ENCODE measurements around the gene CDC37.
A peak's percentile ranks its signal among the peaks of the same experiment; 100 is the strongest.

GRCh38 chr19:10403137-10404021, at the start of gene CDC37:
- TF ChIP-seq POLR2A (IDR thresholded peaks at IDR 0.05), result peak in 3 of 4 donors; percentile 17 to 86 (median 75)
- TF ChIP-seq, protein P1, sequence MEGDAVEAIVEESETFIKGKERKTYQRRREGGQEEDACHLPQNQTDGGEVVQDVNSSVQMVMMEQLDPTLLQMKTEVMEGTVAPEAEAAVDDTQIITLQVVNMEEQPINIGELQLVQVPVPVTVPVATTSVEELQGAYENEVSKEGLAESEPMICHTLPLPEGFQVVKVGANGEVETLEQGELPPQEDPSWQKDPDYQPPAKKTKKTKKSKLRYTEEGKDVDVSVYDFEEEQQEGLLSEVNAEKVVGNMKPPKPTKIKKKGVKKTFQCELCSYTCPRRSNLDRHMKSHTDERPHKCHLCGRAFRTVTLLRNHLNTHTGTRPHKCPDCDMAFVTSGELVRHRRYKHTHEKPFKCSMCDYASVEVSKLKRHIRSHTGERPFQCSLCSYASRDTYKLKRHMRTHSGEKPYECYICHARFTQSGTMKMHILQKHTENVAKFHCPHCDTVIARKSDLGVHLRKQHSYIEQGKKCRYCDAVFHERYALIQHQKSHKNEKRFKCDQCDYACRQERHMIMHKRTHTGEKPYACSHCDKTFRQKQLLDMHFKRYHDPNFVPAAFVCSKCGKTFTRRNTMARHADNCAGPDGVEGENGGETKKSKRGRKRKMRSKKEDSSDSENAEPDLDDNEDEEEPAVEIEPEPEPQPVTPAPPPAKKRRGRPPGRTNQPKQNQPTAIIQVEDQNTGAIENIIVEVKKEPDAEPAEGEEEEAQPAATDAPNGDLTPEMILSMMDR (IDR thresholded peaks at IDR 0.05), result no peak

All from esophagus squamous epithelium (tissue), 4 donors.